ENCODE results near the gene NAXE. TPM values are rescaled to one million over a fixed set of nuclear protein-coding genes. Genes with fewer than 3 reads are reported as not detected.
A peak's percentile ranks its signal among the peaks of the same experiment; 100 is the strongest.

Gene NAXE
- total RNA-seq, 1 donor from 2014 or later: 32.8 TPM

GRCh38 chr1:156598125-156598524 is 6.5 kb downstream of the NAXE start:
- Histone ChIP-seq H3K79me2 (ENCODE audit: low read depth) (peaks cover 26% of the 10 kb centered on the region), H3F3A (ENCODE audit: low read depth) (peaks cover 37% of the 10 kb centered on the region), H3K4me1 (peaks cover 6% of the 10 kb centered on the region), H3K4me3 (no peak overlapping the region), H3K9me3 (ENCODE audit: low read depth) (no peaks in the 10 kb centered on the region), H2AFZ (replicated peaks) (no peak overlapping the region), H3K27me3 (no peaks in the 10 kb centered on the region), H3K36me3 (no peaks in the 10 kb centered on the region), H3K4me2 (no peak overlapping the region), H3K9ac (no peak overlapping the region), H3K27ac (no peak overlapping the region), H4K20me1 (ENCODE audit: low read depth) (no peaks in the 10 kb centered on the region)
- no peak for DNase-seq (ENCODE audit: low spot score)
- TF ChIP-seq EZH2phosphoT487 (IDR thresholded peaks at IDR 0.05) (no peak), EZH2 (IDR thresholded peaks at IDR 0.05) (no peak), CTCF (IDR thresholded peaks at IDR 0.05) (no peak)
- peaks cover 5% of the 10 kb centered on the region for H3K27me3 Mint-ChIP-seq (ENCODE audit: insufficient read depth, low read depth)
- no peak overlapping the region for H3K4me3 Mint-ChIP-seq
- H3K27ac Mint-ChIP-seq: no peak overlapping the region
- peaks cover 37% of the 10 kb centered on the region for H3K4me1 Mint-ChIP-seq
- H3K9me3 Mint-ChIP-seq: no peaks in the 10 kb centered on the region
- peaks cover 13% of the 10 kb centered on the region for H3K36me3 Mint-ChIP-seq

GRCh38 chr1:156598731-156599432 is 7.3 kb downstream of the NAXE start:
- no peaks in the 10 kb centered on the region for H3K27me3 ChIP-seq
- H3K4me1 ChIP-seq: peaks cover 6% of the 10 kb centered on the region
- H4K20me1 ChIP-seq (ENCODE audit: low read depth): no peaks in the 10 kb centered on the region
- no peak overlapping the region for H3K27ac ChIP-seq
- H3K36me3 Mint-ChIP-seq: peaks cover 13% of the 10 kb centered on the region
- no peaks in the 10 kb centered on the region for H3K36me3 ChIP-seq
- H3K27ac Mint-ChIP-seq: no peak overlapping the region
- peaks cover 31% of the 10 kb centered on the region for H3F3A ChIP-seq (ENCODE audit: low read depth)
- H2AFZ ChIP-seq (replicated peaks): no peak overlapping the region
- no peak for DNase-seq (ENCODE audit: low spot score)
- H3K79me2 ChIP-seq (ENCODE audit: low read depth): peaks cover 26% of the 10 kb centered on the region
- H3K27me3 Mint-ChIP-seq (ENCODE audit: insufficient read depth, low read depth): peaks cover 5% of the 10 kb centered on the region
- TF ChIP-seq CTCF (IDR thresholded peaks at IDR 0.05) (no peak), EZH2 (IDR thresholded peaks at IDR 0.05) (no peak), EZH2phosphoT487 (IDR thresholded peaks at IDR 0.05) (no peak)
- no peak overlapping the region for H3K4me3 ChIP-seq
- H3K9me3 Mint-ChIP-seq: no peaks in the 10 kb centered on the region
- peaks cover 36% of the 10 kb centered on the region for H3K4me1 Mint-ChIP-seq
- H3K9ac ChIP-seq: no peak overlapping the region
- no peaks in the 10 kb centered on the region for H3K9me3 ChIP-seq (ENCODE audit: low read depth)
- H3K4me3 Mint-ChIP-seq: no peak overlapping the region
- no peak overlapping the region for H3K4me2 ChIP-seq

- Histone ChIP-seq H3K9ac (no peak overlapping the region), H3F3A (ENCODE audit: low read depth) (peaks cover 25% of the 10 kb centered on the region), H3K79me2 (ENCODE audit: low read depth) (peaks cover 26% of the 10 kb centered on the region), H2AFZ (replicated peaks) (no peak overlapping the region), H3K27ac (no peak overlapping the region), H3K4me1 (peaks cover 6% of the 10 kb centered on the region), H3K4me3 (peak overlapping the region; percentile 76), H3K9me3 (ENCODE audit: low read depth) (no peaks in the 10 kb centered on the region), H4K20me1 (ENCODE audit: low read depth) (no peaks in the 10 kb centered on the region), H3K36me3 (no peaks in the 10 kb centered on the region), H3K27me3 (no peaks in the 10 kb centered on the region), H3K4me2 (peak overlapping the region; percentile 83)
- Mint-ChIP-seq H3K4me3 (peak overlapping the region; percentile 98), H3K27me3 (ENCODE audit: insufficient read depth, low read depth) (peaks cover 5% of the 10 kb centered on the region), H3K27ac (no peak overlapping the region), H3K9me3 (no peaks in the 10 kb centered on the region), H3K36me3 (peaks cover 13% of the 10 kb centered on the region), H3K4me1 (peaks cover 28% of the 10 kb centered on the region)
- TF ChIP-seq CTCF (IDR thresholded peaks at IDR 0.05) (no peak), EZH2phosphoT487 (IDR thresholded peaks at IDR 0.05) (no peak), EZH2 (IDR thresholded peaks at IDR 0.05) (no peak)
- DNase-seq (ENCODE audit: low spot score): no peak
Measured at GRCh38 chr1:156599811-156600210, 8.2 kb downstream of the NAXE start.

Data from neural progenitor cell (in vitro differentiated cells).